ENCODE measurements around the gene PDE11A.

DNA sequence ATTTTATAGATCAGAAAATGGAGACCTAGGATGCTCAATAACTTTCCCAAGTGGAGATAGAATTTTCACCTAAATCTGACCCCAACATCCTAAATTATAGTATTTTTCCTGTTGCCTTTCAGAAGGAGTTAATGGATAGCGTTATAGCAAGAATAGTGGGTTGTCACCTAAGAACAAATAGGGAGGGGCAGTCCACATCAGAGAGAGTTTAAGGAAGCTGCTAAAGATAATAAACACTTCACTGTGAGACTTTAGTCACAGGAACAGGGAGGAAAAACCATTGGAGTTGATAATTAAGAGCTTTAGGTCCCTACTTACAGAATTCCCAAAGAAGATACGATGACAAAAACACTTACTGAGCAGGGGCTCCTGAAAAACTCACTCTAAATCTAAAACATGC, 229.4 kb downstream of the PDE11A start:
- TF ChIP-seq ARNTL (CRISPR knock-in tag; IDR thresholded peaks at IDR 0.05): no peak
- no peak for TF ChIP-seq CTCF (CRISPR knock-in tag; IDR thresholded peaks at IDR 0.05)
- no peak for TF ChIP-seq DNMT1 (CRISPR knock-in tag; IDR thresholded peaks at IDR 0.05)
- no peak for TF ChIP-seq ZNF768 (CRISPR knock-in tag; IDR thresholded peaks at IDR 0.05)
- no peak for TF ChIP-seq NR1H2 (CRISPR knock-in tag; IDR thresholded peaks at IDR 0.05; ENCODE audit: borderline replicate concordance, low read depth)
- no peak for TF ChIP-seq ZNF205 (CRISPR knock-in tag; IDR thresholded peaks at IDR 0.05)
- TF ChIP-seq ZNF274 (CRISPR knock-in tag; IDR thresholded peaks at IDR 0.05): no peak
- no peak for TF ChIP-seq HDAC2 (CRISPR knock-in tag; IDR thresholded peaks at IDR 0.05)
- TF ChIP-seq PCBP1 (IDR thresholded peaks at IDR 0.05; ENCODE audit: borderline replicate concordance, low read depth, low read length): no peak
- TF ChIP-seq SIN3A (IDR thresholded peaks at IDR 0.05; ENCODE audit: borderline replicate concordance, low read depth, low read length): no peak
- TF ChIP-seq PPARG (CRISPR knock-in tag; conservative IDR thresholded peaks at IDR 0.05): no peak
- no peak for TF ChIP-seq EZH2 (conservative IDR thresholded peaks at IDR 0.05; ENCODE audit: low read depth, low read length)
